22Rv1 (cell line): ENCODE results near the gene NR0B1.

Experiments
- H3K27ac ChIP-seq: fragments of 450-650 bp; 2 replicates; pipeline ENCODE4 v1.5.1; 2017
- CTCF ChIP-seq: fragments of 450-650 bp; IDR thresholded peaks from 2 replicates; pipeline ENCODE4 v1.5.1; 2017; ENCODE audit warnings: mild to moderate bottlenecking
- ZFX ChIP-seq: fragments of 450-650 bp; IDR thresholded peaks from 2 replicates; pipeline ENCODE4 v1.6.1; 2017; ENCODE audit warnings: antibody characterized with exemption, borderline replicate concordance

Gene NR0B1

GRCh38 chrX:30301208-30301607, 8.0 kb downstream of the NR0B1 start:
- no peak overlapping the region for H3K27ac ChIP-seq
- TF ChIP-seq ZFX = no peak
- no peak for TF ChIP-seq CTCF

- TF ChIP-seq CTCF = no peak
- no peak for TF ChIP-seq ZFX
- no peak overlapping the region for H3K27ac ChIP-seq
These were observed 12.6 kb downstream of the NR0B1 start for GRCh38 chrX:30296408-30297254.

- H3K27ac ChIP-seq = no peak overlapping the region
- TF ChIP-seq ZFX (no peak), CTCF (no peak)
These were observed 25.6 kb downstream of the NR0B1 start for GRCh38 chrX:30283456-30284200.

GRCh38 chrX:30282527-30282926, 26.7 kb downstream of the NR0B1 start:
- no peak overlapping the region for H3K27ac ChIP-seq
- TF ChIP-seq ZFX (no peak), CTCF (no peak)

- no peak overlapping the region for H3K27ac ChIP-seq
- TF ChIP-seq CTCF = no peak
- TF ChIP-seq ZFX = no peak
These were observed 28.8 kb downstream of the NR0B1 start for GRCh38 chrX:30280428-30280827.

- no peak for TF ChIP-seq ZFX
- no peak for TF ChIP-seq CTCF
- no peak overlapping the region for H3K27ac ChIP-seq
These were observed 30.8 kb downstream of the NR0B1 start for GRCh38 chrX:30278365-30278764.

- peak; percentile 30 for TF ChIP-seq CTCF
- TF ChIP-seq ZFX = no peak
- no peak overlapping the region for H3K27ac ChIP-seq
These were observed 33.7 kb downstream of the NR0B1 start for GRCh38 chrX:30275498-30275897.
